ENCODE results near the gene COG4. TPM values are rescaled to one million over a fixed set of nuclear protein-coding genes. Genes with fewer than 3 reads are reported as not detected.
A peak's percentile ranks its signal among the peaks of the same experiment; 100 is the strongest.
"Not testable (repeated sequence)": the region's sequence is repeated elsewhere in the genome, so short reads cannot be mapped to it uniquely, and the experiment has no call there.

The COG4 gene
- 67.1 and 89.4 TPM in 2 replicates for total RNA-seq (2014; rRNA removed; shearing (Covaris generic))

DNA sequence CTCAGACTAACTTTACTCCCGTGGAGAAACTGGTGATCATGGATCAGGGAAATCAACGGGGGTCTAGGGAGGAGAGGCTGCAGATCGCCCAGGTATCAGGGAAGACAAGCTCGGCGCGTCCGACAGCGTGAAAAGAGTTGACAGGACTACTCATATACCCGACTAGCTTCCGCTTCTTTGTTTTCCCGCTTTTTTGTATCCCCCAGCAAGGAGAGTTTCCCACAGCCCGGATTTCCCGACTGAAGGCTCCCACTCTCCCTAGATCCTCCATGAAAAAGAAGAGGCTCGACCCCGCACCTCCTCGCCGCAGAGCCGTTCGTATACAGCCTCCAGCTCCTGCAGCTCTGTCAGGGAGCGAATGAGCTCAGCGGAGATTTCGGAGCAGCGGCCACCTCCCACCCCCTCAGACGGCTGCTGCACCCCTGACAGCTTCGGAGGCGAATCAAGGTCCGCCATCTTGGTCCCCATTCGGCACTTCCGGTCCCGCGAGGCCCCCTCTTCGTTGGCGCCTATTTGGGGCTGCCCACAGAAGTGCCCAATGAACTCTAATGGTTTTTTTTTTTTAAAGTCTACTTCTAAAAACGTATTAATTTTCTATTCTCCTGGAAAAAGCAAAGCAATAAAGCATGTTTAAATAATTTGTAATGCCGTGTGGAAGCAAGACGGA, at the start of gene COG4:
COG4 (minus strand) TSS at position 479 of the 667 bp plus-strand sequence; CDS start at position 468, 11 bp downstream.
- peak; percentile 80 for DNase-seq (ENCODE audit: low spot score)

- DNase-seq (ENCODE audit: low spot score), result no peak
These were observed 49.5 kb upstream of the COG4 start for GRCh38 chr16:70572926-70573270.

DNA sequence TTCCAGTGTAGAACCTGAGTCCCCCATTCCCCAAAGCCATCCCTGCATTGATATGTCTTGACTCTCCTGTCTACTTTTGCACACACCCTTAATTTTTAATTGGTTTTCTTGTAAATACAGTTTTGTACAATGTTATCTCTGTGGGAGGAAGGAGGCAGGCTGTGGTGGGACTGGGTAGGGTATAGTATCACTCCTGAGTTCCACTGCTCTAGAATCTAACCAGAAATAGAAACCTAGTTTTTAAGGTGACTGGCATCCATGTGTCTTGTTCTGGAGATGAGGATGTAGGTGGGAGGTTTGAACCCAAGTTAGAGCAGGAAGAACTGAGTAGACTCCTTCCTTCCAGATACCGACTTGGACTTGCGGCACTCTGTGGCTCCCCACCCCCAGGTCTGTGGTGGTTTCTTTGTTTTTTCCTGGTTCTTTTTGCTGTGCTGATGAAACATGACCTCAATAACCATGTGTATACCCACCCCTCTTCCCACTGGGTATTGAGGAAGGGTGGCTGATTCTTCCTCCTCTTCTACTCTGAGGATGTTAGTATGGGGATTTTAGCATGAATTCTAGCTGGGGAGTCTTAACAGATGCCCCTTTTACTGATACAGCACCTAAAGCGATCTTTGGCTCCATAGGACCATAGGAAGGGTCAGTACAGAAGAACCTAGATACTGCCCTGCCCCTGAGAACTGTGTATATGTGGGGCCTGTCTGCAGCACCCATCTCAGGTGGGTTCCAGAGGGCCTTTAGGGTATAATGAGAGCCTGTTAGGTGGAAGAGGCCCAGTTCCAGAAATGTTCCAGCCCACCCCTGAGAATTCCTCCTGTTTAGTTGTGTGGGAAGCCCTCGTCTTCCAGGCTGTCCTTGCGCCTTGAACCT, 48.9 kb upstream of the COG4 start:
- DNase-seq (ENCODE audit: low spot score), result no peak

DNA sequence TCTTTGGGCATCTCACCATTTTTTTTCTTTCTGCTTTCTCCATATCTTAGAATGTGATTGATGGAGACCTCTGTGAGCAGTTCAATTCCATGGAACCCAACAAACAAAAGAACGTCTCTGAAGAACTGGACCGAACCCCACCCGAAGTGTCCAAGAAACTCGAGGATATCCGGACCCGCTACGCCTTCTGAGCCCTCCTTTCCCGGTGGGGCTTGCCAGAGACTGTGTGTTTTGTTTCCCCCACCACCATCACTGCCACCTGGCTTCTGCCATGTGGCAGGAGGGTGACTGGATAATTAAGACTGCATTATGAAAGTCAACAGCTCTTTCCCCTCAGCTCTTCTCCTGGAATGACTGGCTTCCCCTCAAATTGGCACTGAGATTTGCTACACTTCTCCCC, 48.3 kb upstream of the COG4 start:
- DNase-seq (ENCODE audit: low spot score), result no peak

- no peak for DNase-seq (ENCODE audit: low spot score)
These were observed 47.7 kb upstream of the COG4 start for GRCh38 chr16:70570967-70571570.

- no peak for DNase-seq (ENCODE audit: low spot score)
These were observed 46.4 kb upstream of the COG4 start for GRCh38 chr16:70569752-70570151.

GRCh38 chr16:70568601-70569237, 45.4 kb upstream of the COG4 start:
- no peak for DNase-seq (ENCODE audit: low spot score)

GRCh38 chr16:70565053-70565452, 41.7 kb upstream of the COG4 start:
- no peak for DNase-seq (ENCODE audit: low spot score)

DNA sequence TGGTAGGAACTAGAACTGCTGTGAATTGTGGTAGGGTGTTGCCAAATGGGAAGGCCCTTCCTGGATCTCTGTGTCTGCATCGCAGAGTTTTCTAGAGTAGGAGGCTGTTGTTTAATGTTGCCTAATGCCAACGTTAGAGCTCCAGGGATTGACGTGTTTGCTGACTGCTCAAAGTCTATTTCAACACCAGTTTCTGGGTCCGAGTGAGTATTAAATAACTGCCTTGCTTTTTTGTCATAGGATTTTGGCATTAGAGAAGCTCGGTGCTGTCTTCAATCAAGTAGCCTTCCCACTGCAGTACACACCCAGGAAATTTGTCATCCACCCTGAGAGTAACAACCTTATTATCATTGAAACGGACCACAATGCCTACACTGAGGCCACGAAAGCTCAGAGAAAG, 40.3 kb upstream of the COG4 start:
- DNase-seq (ENCODE audit: low spot score), result no peak

- no peak for DNase-seq (ENCODE audit: low spot score)
These were observed 38.3 kb upstream of the COG4 start for GRCh38 chr16:70561623-70562022.

DNA sequence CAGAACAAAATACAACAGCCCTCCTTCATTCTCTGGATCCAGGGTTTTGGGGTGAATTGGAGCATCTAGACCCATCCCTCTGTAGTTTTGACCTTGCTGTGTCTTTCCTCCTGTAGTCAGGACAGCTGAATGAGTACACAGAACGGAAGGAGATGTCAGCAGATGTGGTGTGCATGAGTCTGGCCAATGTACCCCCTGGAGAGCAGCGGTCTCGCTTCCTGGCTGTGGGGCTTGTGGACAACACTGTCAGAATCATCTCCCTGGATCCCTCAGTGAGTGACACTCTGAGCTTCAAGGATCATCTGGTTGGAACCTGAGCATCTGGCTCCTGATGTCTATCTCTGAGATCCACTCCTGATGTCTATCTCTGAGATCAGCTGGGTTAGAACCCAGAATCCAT, 32.7 kb upstream of the COG4 start:
- no peak for DNase-seq (ENCODE audit: low spot score)

DNA sequence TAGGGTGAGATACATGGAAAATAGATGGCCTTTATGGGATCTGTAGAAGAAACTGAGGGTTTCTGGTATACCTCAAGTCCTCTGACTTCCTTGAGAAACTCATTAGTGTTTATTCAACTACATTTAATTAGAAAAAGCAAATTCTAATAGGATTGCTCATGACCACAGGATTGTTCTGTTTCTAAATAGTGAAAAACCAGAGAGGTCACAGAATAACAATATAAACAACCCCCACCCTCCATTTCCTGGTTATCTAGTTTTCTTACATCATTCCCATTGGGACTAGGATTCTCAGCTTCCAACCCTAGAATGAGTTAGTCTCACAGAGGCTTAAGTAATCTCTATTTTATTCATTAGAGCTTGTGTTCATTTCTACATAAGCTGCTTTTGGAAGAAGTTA, 30.3 kb upstream of the COG4 start:
- DNase-seq (ENCODE audit: low spot score), result peak; percentile 26

- DNase-seq (ENCODE audit: low spot score), result no peak
These were observed 29.3 kb upstream of the COG4 start for GRCh38 chr16:70552675-70553074.

DNA sequence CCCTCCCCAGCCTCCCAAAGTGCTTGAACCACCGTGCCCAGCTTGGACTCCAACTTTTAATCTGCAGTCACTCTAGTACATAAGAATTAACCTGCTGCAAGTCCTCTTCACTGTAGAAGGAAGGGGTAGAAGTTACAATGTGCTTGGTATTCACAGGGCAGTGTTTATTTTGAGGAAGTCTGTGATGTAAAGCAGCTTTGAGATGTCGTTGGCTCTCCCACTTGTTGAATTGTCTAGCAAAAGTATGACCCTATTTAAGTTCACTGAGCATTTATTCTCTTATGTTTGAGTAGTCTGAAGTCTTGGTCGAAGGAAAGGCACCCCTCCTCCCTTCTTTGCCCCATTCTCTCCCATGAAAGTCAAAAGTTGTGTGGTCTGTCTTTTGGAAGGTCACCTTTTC, 28.4 kb upstream of the COG4 start:
- DNase-seq (ENCODE audit: low spot score), result no peak

- no peak for DNase-seq (ENCODE audit: low spot score)
These were observed 26.7 kb upstream of the COG4 start for GRCh38 chr16:70550082-70550481.

DNA sequence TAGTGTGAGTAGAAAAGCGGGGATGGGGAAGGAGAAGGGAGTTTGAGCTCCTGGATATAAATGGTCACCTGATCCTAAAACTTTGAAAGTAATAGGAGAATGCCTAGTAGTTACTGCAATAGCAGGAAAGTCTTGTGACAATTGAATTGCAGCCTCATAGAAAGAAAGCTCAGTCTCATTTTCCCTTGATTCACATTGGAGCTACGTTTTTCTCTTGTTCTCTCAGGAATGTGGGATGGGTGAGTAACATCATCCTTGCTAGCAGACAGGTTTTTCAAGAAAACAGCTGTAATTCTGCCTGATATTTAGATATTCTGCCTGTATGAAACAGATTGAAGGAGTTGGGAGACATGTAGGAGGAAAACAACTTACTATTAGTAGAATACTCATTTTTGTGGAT, 25.6 kb upstream of the COG4 start:
- DNase-seq (ENCODE audit: low spot score), result no peak

- DNase-seq (ENCODE audit: low spot score), result no peak
These were observed 21.2 kb upstream of the COG4 start for GRCh38 chr16:70544548-70544947.

DNA sequence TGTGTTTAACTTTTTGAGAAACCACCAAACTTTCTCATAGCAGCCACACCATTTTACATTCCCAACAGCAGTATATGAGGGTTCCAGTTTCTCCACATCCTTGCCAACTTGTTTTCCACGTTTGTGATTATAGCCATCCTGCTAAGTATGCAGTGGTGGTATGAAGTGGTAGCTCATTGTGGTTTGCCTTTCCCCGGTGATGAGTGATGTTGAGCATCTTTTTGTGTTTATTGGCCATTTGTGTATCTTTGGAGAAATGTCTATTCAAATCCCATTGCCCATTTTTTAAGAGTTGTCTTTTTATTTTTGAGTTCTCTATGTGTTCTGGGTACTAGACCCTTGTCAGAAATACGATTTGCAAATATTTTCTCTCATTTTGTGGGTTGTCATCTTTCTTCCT, 17.6 kb upstream of the COG4 start:
- no peak for DNase-seq (ENCODE audit: low spot score)

DNA sequence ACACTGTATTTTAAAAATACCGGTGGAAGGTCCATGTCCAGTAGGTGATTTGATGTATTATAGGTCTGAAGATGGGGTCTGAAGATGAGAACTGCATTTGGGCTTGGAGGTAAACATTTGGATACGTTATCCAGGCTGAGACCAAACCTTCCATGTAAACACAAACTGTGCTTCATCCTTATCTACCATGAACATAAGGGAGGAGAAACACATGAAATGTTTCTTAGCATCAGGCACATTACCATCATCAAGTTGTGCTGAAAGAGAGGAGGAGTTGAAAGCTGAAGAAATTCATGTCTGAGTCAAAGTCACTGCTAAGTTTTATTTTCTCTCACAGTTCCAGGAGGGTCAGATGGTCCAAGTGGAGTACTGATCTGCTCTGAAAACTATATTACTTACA, 11.6 kb upstream of the COG4 start:
- no peak for DNase-seq (ENCODE audit: low spot score)

DNA sequence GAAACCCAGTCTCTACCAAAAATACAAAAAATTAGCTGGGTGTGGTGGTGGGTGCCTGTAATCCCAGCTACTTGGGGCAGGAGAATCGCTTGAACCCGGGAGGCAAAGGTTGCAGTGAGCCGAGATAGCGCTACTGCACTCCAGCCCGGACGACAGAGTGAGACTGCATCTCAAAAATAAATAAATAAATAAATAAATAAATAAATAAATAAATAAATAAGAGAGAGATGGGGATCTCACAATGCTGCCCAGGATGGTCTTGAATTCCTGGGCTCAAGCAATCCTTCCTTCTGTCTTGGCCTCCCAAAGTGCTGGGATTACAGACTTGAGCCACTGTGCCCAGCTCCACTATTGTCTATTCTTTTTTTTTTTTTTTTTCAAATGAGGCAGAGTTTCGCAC, 6.6 kb upstream of the COG4 start:
- DNase-seq (ENCODE audit: low spot score), result not testable (repeated sequence)

DNA sequence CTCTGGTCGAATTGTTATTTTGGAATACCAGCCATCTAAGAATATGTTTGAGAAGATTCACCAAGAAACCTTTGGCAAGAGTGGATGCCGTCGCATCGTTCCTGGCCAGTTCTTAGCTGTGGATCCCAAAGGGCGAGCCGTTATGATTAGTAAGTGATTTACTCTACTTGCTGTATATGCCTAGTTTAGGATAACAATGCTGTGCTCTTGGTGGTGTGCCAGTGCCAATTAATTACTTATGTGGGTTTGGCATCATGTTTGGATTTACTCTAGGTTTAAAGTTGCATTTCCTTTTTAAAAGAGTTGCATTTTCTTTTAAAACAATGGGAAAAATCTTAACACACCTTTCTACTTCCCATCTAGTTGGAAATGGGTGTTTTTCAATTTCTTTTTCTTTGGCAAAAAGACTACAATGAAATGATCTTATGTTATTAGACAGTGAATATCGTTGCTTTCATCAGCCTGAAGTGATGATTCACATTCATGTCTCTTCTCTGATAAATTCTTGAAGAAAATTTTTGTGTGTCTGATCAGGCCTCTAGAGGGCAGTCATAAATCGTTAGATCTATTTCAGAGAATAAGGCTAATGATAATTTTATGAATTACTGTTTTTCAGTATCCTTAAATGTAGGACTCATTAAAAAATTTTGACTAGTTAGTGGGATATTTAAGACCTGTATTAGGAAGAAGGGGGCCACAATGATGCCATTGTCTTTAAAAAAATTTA, 5.9 kb upstream of the COG4 start:
- peak; percentile 56 for DNase-seq (ENCODE audit: low spot score)

Data from A172 (cell line).